Type B pancreatic cell (in vitro differentiated cells): Measurements from ENCODE around the gene KIF16B. TPM values are rescaled to one million over a fixed set of nuclear protein-coding genes. Genes with fewer than 3 reads are reported as not detected.

Experiments used
- DNase-seq: peaks from one replicate; pipeline ENCODE4 v3.0.0; 2021; ENCODE audit warnings: mixed read lengths; ENCODE audit not compliant: unreplicated experiment; ENCODE audit errors: extremely low spot score
- H3K27ac Mint-ChIP-seq: 2 replicates; pipeline ENCODE4 v1.8.0; 2021; ENCODE audit warnings: mild to moderate bottlenecking, mixed read lengths
- H3K27me3 Mint-ChIP-seq: 2 replicates; pipeline ENCODE4 v1.8.0; 2021; ENCODE audit warnings: mixed read lengths
- H3K36me3 Mint-ChIP-seq: 2 replicates; pipeline ENCODE4 v1.8.0; 2021; ENCODE audit warnings: mixed read lengths
- H3K4me1 Mint-ChIP-seq: one replicate; pipeline ENCODE4 v1.8.0; 2021; ENCODE audit warnings: mixed read lengths; ENCODE audit not compliant: unreplicated experiment
- H3K4me3 Mint-ChIP-seq: 2 replicates; pipeline ENCODE4 v1.8.0; 2021; ENCODE audit warnings: mild to moderate bottlenecking, mixed read lengths
- H3K9me3 Mint-ChIP-seq: 2 replicates; pipeline ENCODE4 v1.8.0; 2021; ENCODE audit warnings: mixed read lengths
- total RNA-seq: library from RNA; stranded (reverse); gene quantifications from 2 replicates; pipeline ENCODE4 v1.2.1, GENCODE V29; 2021; ENCODE audit warnings: low replicate concordance
- TF ChIP-seq, protein P1 (sequence below): fragments of 200-600 bp; sonication (generic); conservative IDR thresholded peaks from 2 replicates; pipeline ENCODE4 v1.5.0; 2021; ENCODE audit warnings: antibody characterized with exemption, mild to moderate bottlenecking

KIF16B gene
- total RNA-seq, 1 donor from 2014 or later: 10.3 TPM

DNA sequence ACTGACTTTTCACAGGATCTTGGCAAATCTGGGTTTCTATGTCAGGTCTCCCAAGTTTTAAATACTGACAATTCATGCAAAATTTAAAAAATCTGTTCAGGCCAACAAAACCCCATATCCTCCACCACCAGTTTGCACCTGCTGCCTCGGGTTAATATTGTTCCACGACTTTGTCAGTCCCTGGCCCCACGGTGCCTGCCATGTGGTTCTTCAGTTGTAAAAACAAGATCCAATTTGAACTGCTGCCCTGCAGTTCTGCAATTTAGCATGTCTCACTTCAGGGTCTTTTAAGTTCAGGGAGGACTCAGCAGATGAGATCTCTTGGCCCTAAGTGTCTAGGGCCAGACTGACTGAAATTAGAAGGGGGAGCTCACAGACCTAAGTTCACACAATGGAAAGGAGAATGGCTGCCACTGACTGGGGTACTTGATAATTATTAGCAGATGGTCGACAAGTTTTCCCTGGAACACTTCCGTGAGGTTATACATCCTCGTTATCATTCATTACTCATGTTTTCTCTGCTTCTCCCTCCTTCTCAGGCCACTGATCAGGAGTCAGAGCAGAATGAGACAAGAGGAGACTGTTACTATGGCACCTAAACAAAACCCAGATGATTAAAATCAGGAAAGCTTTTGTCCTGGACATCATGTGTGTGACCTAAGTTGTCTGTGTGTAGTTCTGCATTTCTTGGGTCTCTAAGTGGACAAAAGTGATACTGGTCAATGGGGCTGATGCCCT lies 223.6 kb downstream of the KIF16B start:
- Mint-ChIP-seq H3K4me1 (peaks cover 11% of the 10 kb centered on the region), H3K9me3 (no peaks in the 10 kb centered on the region), H3K27me3 (no peaks in the 10 kb centered on the region), H3K4me3 (peak overlapping the region; percentile 10), H3K27ac (peak overlapping the region; percentile 34), H3K36me3 (no peaks in the 10 kb centered on the region)
- DNase-seq: no peak
- TF ChIP-seq, protein P1, sequence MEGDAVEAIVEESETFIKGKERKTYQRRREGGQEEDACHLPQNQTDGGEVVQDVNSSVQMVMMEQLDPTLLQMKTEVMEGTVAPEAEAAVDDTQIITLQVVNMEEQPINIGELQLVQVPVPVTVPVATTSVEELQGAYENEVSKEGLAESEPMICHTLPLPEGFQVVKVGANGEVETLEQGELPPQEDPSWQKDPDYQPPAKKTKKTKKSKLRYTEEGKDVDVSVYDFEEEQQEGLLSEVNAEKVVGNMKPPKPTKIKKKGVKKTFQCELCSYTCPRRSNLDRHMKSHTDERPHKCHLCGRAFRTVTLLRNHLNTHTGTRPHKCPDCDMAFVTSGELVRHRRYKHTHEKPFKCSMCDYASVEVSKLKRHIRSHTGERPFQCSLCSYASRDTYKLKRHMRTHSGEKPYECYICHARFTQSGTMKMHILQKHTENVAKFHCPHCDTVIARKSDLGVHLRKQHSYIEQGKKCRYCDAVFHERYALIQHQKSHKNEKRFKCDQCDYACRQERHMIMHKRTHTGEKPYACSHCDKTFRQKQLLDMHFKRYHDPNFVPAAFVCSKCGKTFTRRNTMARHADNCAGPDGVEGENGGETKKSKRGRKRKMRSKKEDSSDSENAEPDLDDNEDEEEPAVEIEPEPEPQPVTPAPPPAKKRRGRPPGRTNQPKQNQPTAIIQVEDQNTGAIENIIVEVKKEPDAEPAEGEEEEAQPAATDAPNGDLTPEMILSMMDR: no peak

DNA sequence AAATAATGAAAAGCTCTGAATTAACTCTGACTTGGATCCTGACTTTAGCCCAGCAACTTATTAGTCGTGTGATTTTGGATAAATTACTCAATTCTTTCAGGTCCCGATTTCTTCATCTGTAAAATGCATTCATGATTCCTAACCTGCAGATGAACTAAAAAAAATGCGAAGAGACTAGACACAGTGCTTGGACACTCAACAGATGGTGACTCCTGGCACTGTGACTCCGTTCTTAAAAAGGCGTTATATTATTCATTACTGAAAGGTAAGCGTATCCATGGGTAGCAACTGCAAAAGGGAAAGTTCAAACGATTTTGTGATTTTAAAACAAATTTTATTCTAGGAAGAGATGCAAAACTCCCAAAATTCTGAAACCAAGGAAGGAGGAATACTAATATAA lies 226.3 kb downstream of the KIF16B start:
- TF ChIP-seq, protein P1: no peak
- peaks cover 11% of the 10 kb centered on the region for H3K4me1 Mint-ChIP-seq
- no peak for DNase-seq
- no peaks in the 10 kb centered on the region for H3K36me3 Mint-ChIP-seq
- no peak overlapping the region for H3K4me3 Mint-ChIP-seq
- no peaks in the 10 kb centered on the region for H3K27me3 Mint-ChIP-seq
- H3K9me3 Mint-ChIP-seq: no peaks in the 10 kb centered on the region
- no peak overlapping the region for H3K27ac Mint-ChIP-seq

DNA sequence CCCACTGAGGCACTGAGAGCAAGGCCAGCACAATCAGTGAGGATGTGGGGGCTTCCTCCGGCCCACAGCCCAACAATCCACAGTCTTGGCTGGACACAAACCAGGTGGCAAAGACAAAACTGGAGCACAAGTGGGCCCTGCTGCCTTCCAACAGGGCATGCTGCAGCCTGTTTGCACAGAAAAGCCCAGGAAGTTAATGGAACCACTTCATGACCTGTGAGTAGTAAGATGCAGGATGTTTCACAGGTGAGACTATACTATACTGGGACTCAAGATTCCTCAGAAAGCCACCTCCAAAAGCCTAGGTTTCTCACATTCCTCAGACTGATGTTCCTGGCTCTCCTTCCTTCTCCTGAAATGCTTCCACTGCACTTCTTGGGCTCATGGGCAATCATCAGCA lies 235.5 kb downstream of the KIF16B start:
- Mint-ChIP-seq H3K4me3 (no peak overlapping the region), H3K36me3 (peaks cover 21% of the 10 kb centered on the region), H3K9me3 (peaks cover 4% of the 10 kb centered on the region), H3K4me1 (no peaks in the 10 kb centered on the region), H3K27ac (no peak overlapping the region), H3K27me3 (no peaks in the 10 kb centered on the region)
- DNase-seq: no peak
- TF ChIP-seq, protein P1: no peak

GRCh38 chr20:16327606-16328005 lies 245.6 kb downstream of the KIF16B start:
- Mint-ChIP-seq H3K36me3 (peaks cover 14% of the 10 kb centered on the region), H3K4me3 (no peak overlapping the region), H3K4me1 (no peaks in the 10 kb centered on the region), H3K27me3 (no peaks in the 10 kb centered on the region), H3K9me3 (peaks cover 5% of the 10 kb centered on the region), H3K27ac (no peak overlapping the region)
- DNase-seq: no peak
- TF ChIP-seq, protein P1: no peak

DNA sequence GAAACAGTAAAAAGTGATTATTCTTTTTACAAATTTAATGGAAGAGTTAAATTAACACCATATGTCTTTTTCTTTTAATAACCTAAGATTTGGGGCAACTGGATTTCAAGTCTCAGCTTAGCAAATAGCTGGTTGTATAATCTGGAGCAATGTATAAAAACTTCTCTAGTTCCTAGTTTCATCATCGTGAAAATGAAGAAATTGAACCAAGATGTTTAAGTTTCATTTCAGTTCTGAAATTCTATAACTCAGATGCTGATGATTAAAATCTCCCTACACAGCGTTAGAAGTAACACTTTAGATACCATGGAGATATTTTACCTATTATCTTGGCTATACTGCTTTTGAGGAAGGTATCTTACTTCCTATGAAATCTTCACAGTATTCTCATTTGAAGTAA lies 252.0 kb downstream of the KIF16B start:
- TF ChIP-seq, protein P1: no peak
- no peak overlapping the region for H3K27ac Mint-ChIP-seq
- H3K4me1 Mint-ChIP-seq: no peaks in the 10 kb centered on the region
- no peaks in the 10 kb centered on the region for H3K27me3 Mint-ChIP-seq
- H3K9me3 Mint-ChIP-seq: peaks cover 5% of the 10 kb centered on the region
- peaks cover 22% of the 10 kb centered on the region for H3K36me3 Mint-ChIP-seq
- no peak for DNase-seq
- H3K4me3 Mint-ChIP-seq: no peak overlapping the region
